Dendritic cell treated with granulocyte-macrophage colony-stimulating factor and Interleukin-4, amounts not matched to agents 40 ng/mL and 50 ng/mL, for 4 days (primary cell): Measurements from ENCODE around the gene EEF1AKMT3.

Experiments
- H3K27ac Mint-ChIP-seq: one replicate; pipeline ENCODE4 v1.8.0; 2022; ENCODE audit warnings: mild to moderate bottlenecking, mixed read lengths
- H3K27me3 Mint-ChIP-seq: one replicate; pipeline ENCODE4 v1.8.0; 2022; ENCODE audit warnings: mild to moderate bottlenecking, mixed read lengths
- H3K36me3 Mint-ChIP-seq: one replicate; pipeline ENCODE4 v1.8.0; 2022; ENCODE audit warnings: low read depth, mixed read lengths
- H3K4me1 Mint-ChIP-seq: one replicate; pipeline ENCODE4 v1.8.0; 2022; ENCODE audit warnings: low read depth, mixed read lengths
- H3K4me3 Mint-ChIP-seq: one replicate; pipeline ENCODE4 v1.8.0; 2022; ENCODE audit warnings: mild to moderate bottlenecking, moderate library complexity, mixed read lengths
- H3K9me3 Mint-ChIP-seq: one replicate; pipeline ENCODE4 v1.8.0; 2022; ENCODE audit warnings: mixed read lengths
- intact Hi-C: fragments of 100-400 bp; cut with micrococcal nuclease; formaldehyde crosslinking; loops from one replicate; pipeline ENCODE4 v1.15.0; 2022

The EEF1AKMT3 gene

GRCh38 chr12:57751788-57752667, 20.4 kb upstream of the EEF1AKMT3 start, which contains the start of gene CDK4:
CDK4 (minus strand) TSS chr12:57752310; CDS start chr12:57751717, 593 bp downstream.
- Mint-ChIP-seq H3K27me3 (peaks cover 7% of the 10 kb centered on the region), H3K36me3 (peaks cover 55% of the 10 kb centered on the region), H3K9me3 (no peaks in the 10 kb centered on the region), H3K27ac (peak within 1 kb of the TSS; percentile 83), H3K4me1 (peaks cover 64% of the 10 kb centered on the region), H3K4me3 (peak within 1 kb of the TSS; percentile 81)
- intact Hi-C loops: loop anchor here (2.0 to 5.0 kb wide), 2 partner anchors 59 to 205 kb away; partner anchors contain the start of gene DCTN2

DNA sequence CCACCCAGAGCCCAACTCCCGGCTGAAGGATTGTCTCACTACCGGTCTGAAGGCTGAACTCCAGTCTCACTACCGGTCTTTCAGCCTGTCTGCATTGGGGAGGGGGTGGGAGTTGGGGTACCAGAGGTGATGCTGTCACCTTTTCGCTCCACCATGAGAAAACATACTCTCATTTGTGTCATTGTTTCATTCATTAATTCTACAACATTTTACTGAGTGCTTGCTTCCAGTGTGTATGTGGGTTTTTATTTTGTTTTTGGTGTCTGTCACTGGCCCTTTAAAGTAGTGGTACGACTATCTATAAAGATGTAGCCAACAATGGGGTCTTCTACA, 19.8 kb upstream of the EEF1AKMT3 start:
- Mint-ChIP-seq H3K27ac (peak overlapping the region; percentile 83), H3K4me1 (peaks cover 63% of the 10 kb centered on the region), H3K9me3 (no peaks in the 10 kb centered on the region), H3K27me3 (peaks cover 7% of the 10 kb centered on the region), H3K36me3 (peaks cover 53% of the 10 kb centered on the region), H3K4me3 (peak overlapping the region; percentile 81)
- intact Hi-C loops: loop anchor here (2.0 to 5.0 kb wide), 2 partner anchors 60 to 205 kb away; partner anchors contain the start of gene DCTN2

DNA sequence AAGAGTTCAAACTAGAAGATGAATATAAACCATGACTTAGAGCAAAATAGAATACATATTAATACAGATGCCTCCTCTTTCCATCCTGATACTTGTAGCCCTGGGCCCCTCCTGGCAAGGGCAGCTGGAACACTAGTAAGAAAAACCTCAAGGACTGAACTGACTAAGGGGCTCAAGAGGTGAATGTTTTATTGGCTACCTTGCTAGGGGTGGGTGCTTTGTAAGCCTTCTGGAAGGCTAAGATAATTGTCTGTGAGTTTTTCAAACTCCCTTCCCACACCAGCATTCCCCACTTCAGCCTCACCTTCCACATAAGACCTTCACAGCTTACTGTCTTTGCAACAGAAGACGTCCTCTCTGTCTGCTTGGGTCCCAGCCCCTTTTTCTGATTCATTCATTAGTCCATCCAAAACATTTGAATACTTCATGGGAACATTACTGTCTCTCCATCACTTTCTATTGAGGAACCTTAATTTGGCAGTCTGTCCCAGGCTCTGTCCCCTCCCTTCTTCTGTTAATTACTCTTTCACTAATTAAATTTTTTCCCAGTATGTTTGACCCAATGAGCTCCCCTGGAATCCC, 18.6 kb upstream of the EEF1AKMT3 start:
- peaks cover 69% of the 10 kb centered on the region for H3K4me1 Mint-ChIP-seq
- intact Hi-C loops: loop anchor here (2.0 to 5.0 kb wide), 2 partner anchors 61 to 207 kb away; partner anchors contain the start of gene DCTN2
- peaks cover 7% of the 10 kb centered on the region for H3K27me3 Mint-ChIP-seq
- peak overlapping the region; percentile 74 for H3K4me3 Mint-ChIP-seq
- peak overlapping the region; percentile 83 for H3K27ac Mint-ChIP-seq
- no peaks in the 10 kb centered on the region for H3K9me3 Mint-ChIP-seq
- peaks cover 53% of the 10 kb centered on the region for H3K36me3 Mint-ChIP-seq

DNA sequence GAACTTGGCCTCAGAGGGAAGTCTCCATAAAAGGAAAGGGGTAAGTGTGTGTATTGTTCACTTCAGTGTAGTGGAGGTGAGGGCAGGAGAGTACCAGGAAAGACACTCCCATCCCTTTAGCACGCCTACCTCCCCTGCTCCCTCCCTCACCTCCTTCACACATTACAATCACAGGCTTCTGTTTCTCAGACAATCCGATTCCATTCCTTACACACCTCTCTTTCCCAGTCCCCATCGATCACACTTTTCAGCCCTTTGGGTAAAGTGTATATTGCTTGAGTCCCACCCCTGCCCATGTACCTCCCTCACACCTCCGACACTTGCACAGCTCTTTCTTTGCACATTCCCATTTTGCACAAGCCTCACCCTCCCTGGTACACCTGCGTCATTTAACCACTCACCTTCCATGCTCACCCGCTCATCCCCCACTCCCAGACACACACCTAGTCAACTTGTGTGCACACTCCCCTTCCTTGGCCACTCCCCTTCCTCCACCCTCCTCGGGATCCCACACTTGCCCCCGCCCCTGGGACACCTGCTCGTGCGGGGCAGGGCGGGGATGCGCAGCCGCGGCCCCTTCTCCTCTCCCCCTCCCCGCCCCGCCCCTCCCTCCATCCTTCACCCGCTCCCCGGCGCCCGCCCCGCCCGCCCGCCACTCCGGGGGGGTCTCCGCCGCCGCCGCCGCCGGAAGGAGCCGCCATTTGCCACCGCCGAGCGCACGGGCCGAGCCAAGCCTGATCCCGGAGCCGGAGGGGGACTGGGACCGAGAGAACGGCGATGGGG, 17.8 kb upstream of the EEF1AKMT3 start, which contains the start of gene MARCHF9:
Gene MARCHF9 (plus strand): TSS at position 693 of the 783 bp plus-strand sequence. CDS start 426 bp downstream, outside the sequence.
- Mint-ChIP-seq H3K4me3 (peak within 1 kb of the TSS; percentile 78), H3K9me3 (no peaks in the 10 kb centered on the region), H3K27ac (peak within 1 kb of the TSS; percentile 84), H3K36me3 (peaks cover 53% of the 10 kb centered on the region), H3K4me1 (peaks cover 69% of the 10 kb centered on the region), H3K27me3 (peaks cover 7% of the 10 kb centered on the region)
- intact Hi-C loops: loop anchor here (5.0 kb wide), 1 partner anchor 207 kb away; the partner anchor contains the start of gene DCTN2

DNA sequence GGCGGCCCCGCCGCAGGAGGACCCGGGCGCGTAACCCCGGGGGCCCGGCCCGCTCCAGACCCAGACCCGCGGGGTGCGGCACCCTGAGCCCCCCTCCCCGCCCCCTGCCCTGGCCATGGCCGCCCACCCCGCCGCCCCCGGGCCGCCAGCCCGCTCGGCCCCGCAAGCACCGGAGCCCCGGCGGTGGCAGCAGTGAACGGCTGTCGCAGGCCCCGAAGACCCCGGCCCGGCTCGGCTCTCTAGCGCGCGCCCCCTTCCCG, 17.3 kb upstream of the EEF1AKMT3 start:
- Mint-ChIP-seq H3K36me3 (peaks cover 52% of the 10 kb centered on the region), H3K4me3 (peak overlapping the region; percentile 78), H3K4me1 (peaks cover 74% of the 10 kb centered on the region), H3K9me3 (no peaks in the 10 kb centered on the region), H3K27me3 (peaks cover 7% of the 10 kb centered on the region), H3K27ac (no peak overlapping the region)
- intact Hi-C loops: no loop called here

- intact Hi-C loops: loop anchor here (2.0 kb wide), 1 partner anchor 17 kb away; the partner anchor contains the start of genes EEF1AKMT3 and METTL1
- Mint-ChIP-seq H3K4me3 (peak overlapping the region; percentile 78), H3K9me3 (no peaks in the 10 kb centered on the region), H3K36me3 (peaks cover 47% of the 10 kb centered on the region), H3K27me3 (peaks cover 7% of the 10 kb centered on the region), H3K27ac (peak overlapping the region; percentile 84), H3K4me1 (peaks cover 74% of the 10 kb centered on the region)
These were observed 16.7 kb upstream of the EEF1AKMT3 start for GRCh38 chr12:57755454-57756372.

DNA sequence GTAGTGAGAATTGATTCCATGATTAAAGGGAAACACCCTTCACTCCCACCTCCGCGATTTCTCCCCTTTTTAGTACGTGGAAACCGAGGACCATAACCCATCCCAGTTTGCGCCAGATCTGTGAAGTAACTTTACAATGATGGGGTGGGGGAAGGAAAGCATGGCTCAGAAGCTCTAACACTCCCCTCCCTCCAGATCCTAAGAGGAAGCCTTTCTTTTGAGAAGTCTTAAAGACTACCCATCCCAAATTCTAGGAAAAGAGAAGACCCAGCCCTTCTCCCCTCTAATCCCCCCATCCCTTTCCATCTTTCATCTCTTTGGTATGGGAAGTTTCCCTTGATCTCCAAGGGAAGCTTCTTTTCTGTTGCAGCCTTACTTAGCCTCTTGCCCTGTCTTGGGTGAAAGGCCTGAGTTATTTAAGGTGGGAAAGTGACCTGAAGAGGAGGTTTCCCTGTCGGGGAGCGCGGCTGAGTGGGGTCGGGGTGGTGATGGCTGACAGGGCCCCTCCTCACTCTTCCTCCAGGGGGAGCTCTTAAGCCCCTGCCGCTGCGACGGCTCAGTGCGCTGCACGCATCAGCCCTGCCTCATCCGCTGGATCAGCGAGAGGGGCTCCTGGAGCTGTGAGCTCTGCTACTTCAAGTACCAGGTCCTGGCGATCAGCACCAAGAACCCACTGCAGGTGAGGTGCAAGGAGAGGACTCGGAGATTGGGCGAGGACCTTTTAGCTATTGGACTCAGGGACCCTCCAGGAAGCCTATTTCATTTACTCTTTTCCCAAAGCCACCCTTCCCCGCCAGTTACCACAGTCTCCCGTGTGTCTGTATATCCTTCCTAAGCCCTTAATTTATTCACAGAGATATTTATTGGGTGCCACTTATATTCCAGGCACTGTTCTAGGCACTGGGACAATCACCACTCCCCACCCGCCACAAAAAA, 15.7 kb upstream of the EEF1AKMT3 start:
- Mint-ChIP-seq H3K4me1 (peaks cover 70% of the 10 kb centered on the region), H3K9me3 (no peaks in the 10 kb centered on the region)

GRCh38 chr12:57757771-57758170, 14.6 kb upstream of the EEF1AKMT3 start:
- Mint-ChIP-seq H3K4me1 (peaks cover 62% of the 10 kb centered on the region), H3K27me3 (peaks cover 7% of the 10 kb centered on the region), H3K36me3 (peaks cover 32% of the 10 kb centered on the region), H3K27ac (no peak overlapping the region), H3K9me3 (no peaks in the 10 kb centered on the region), H3K4me3 (no peak overlapping the region)
- intact Hi-C loops: loop anchor here (2.0 kb wide), 1 partner anchor 15 kb away; the partner anchor contains the start of genes EEF1AKMT3 and METTL1

More for the DNA sequence above, 15.7 kb upstream of the EEF1AKMT3 start:
- peaks cover 7% of the 10 kb centered on the region for H3K27me3 Mint-ChIP-seq
- H3K4me3 Mint-ChIP-seq: peak overlapping the region; percentile 78
- intact Hi-C loops: loop anchor here (2.0 kb wide), 1 partner anchor 16 kb away; the partner anchor contains the start of genes EEF1AKMT3 and METTL1
- H3K27ac Mint-ChIP-seq: peak overlapping the region; percentile 84
- peaks cover 37% of the 10 kb centered on the region for H3K36me3 Mint-ChIP-seq

GRCh38 chr12:57758552-57759359, 13.7 kb upstream of the EEF1AKMT3 start:
- Mint-ChIP-seq H3K9me3 (no peaks in the 10 kb centered on the region), H3K27me3 (peaks cover 16% of the 10 kb centered on the region), H3K36me3 (peaks cover 32% of the 10 kb centered on the region), H3K27ac (no peak overlapping the region), H3K4me1 (peaks cover 52% of the 10 kb centered on the region), H3K4me3 (no peak overlapping the region)
- intact Hi-C loops: no loop called here

- Mint-ChIP-seq H3K27ac (no peak overlapping the region), H3K27me3 (peaks cover 19% of the 10 kb centered on the region), H3K9me3 (no peaks in the 10 kb centered on the region), H3K36me3 (peaks cover 32% of the 10 kb centered on the region), H3K4me3 (no peak overlapping the region), H3K4me1 (peaks cover 49% of the 10 kb centered on the region)
- intact Hi-C loops: no loop called here
These were observed 12.9 kb upstream of the EEF1AKMT3 start for GRCh38 chr12:57759360-57759980.

DNA sequence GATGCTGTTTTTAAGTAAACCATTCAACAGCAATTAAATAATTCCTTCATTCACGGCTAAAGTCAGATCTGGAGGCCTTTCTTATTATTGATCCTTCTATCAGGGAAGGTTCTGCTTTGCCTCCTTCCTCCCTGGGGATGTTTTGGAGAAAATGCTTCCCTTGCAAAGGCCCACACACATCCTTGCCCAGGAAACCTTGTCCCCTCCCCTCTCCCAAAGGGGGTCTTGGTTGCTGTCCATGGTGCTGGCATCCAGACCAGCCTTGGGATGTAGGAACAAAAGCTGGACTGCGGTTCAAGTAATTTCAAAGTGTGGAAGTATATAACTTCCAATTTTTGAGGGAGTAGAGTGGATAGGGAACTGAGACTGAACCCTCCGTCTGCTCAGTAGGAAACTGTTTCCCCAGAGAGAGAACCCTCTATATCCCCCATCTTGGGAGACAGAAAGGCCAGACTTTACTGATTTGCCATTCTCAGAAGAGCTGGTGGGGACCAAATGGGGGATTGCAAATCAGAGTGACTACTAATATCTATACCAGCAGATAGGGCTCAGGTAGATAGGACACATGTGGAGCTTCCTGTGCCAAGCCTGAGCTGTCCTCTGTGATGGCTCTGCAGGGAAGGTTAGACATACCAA, 11.9 kb upstream of the EEF1AKMT3 start:
- H3K9me3 Mint-ChIP-seq: no peaks in the 10 kb centered on the region
- H3K27me3 Mint-ChIP-seq: peaks cover 26% of the 10 kb centered on the region
- H3K27ac Mint-ChIP-seq: no peak overlapping the region
- H3K4me3 Mint-ChIP-seq: no peak overlapping the region
- intact Hi-C loops: no loop called here
- H3K36me3 Mint-ChIP-seq: peaks cover 32% of the 10 kb centered on the region
- peaks cover 55% of the 10 kb centered on the region for H3K4me1 Mint-ChIP-seq
